ENCODE data around the gene PEA15.

The PEA15 gene

GRCh38 chr1:160214481-160215140 is 9.4 kb downstream of the PEA15 start:
- TF ChIP-seq, protein P1, sequence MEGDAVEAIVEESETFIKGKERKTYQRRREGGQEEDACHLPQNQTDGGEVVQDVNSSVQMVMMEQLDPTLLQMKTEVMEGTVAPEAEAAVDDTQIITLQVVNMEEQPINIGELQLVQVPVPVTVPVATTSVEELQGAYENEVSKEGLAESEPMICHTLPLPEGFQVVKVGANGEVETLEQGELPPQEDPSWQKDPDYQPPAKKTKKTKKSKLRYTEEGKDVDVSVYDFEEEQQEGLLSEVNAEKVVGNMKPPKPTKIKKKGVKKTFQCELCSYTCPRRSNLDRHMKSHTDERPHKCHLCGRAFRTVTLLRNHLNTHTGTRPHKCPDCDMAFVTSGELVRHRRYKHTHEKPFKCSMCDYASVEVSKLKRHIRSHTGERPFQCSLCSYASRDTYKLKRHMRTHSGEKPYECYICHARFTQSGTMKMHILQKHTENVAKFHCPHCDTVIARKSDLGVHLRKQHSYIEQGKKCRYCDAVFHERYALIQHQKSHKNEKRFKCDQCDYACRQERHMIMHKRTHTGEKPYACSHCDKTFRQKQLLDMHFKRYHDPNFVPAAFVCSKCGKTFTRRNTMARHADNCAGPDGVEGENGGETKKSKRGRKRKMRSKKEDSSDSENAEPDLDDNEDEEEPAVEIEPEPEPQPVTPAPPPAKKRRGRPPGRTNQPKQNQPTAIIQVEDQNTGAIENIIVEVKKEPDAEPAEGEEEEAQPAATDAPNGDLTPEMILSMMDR (IDR thresholded peaks at IDR 0.05; ENCODE audit: low read length, missing control alignments) = no peak
- no peak for DNase-seq (ENCODE audit: low read depth)
- no peak overlapping the region for H3K4me3 ChIP-seq (replicated peaks; ENCODE audit: low read depth, low read length)

- TF ChIP-seq, protein P1 (IDR thresholded peaks at IDR 0.05; ENCODE audit: low read length, missing control alignments) = no peak
- no peak for DNase-seq (ENCODE audit: low read depth)
- H3K4me3 ChIP-seq (replicated peaks; ENCODE audit: low read depth, low read length) = no peak overlapping the region
Measured at GRCh38 chr1:160216301-160216700, 11.1 kb downstream of the PEA15 start.

DNA sequence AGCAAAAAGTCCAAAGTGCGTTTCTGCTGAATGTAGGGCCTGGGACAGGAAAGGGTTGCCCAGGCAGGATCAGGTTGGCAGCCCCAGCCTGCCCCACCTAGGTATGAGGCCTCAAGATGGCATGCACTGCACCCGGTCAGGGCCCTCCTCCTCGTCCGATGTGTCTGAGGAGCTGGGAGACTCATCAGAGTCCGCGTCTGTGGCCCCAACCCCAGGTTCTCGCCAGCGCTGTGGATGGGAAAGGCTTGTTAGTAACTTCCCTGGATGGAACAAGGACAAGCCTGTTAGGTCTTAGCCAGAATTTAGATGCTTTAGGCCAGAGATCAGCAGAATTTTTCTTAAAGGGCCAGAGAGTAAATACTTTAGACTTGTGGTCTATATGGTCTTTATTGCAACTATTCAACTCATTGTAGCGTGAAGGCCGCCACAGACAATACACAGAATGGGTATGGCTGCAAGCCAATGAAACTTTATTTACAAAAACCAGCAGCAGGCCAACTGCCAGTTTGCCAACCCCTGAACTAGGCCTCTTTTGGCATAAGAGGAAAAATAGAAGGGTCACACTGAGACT is 12.4 kb downstream of the PEA15 start:
- TF ChIP-seq, protein P1 (IDR thresholded peaks at IDR 0.05; ENCODE audit: low read length, missing control alignments) = no peak
- no peak overlapping the region for H3K4me3 ChIP-seq (replicated peaks; ENCODE audit: low read depth, low read length)

DNA sequence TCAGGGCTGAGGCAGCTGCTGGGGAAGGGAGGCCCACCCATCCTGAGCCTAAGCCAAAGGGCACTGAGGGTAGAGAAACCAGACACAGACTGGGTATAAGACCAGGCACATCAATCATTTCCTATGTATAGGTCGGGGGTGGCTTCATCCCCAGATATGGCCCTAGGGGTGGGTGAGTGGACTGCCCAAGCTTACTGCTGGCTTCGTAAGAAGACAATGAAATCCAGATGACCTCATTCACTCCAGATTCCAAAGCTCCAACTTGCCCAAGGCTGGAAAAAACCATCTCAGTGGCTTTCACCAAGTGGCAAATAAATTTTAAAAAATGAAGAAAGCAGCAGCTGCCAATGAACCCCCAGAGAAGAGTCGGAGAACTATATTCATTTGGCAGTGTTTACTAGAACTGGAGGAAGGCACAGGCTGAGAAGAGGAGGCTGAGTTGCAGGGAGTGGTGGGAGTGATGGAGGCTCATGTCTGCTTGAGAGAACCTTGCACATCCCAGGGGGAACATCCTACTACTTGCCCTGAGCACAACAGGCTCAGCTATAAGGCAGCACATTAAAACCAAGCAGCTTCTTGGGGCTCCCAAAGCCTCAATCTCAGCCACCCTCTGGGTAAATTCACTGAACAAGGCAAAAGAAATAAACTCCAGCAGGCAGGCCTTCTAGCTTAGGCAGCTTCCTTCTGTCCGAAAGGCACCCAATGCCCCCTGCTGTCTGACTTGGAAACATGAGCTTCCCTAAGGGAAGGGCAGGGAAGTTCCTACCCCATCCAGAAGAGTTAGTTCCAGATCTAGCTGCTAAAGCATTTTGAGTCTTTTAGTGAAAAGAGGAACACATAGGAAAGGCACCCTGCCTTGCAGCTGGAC is 14.1 kb downstream of the PEA15 start:
- H3K4me3 ChIP-seq (replicated peaks; ENCODE audit: low read depth, low read length) = no peak overlapping the region
- DNase-seq (ENCODE audit: low read depth) = peak; percentile 80
- TF ChIP-seq, protein P1 (IDR thresholded peaks at IDR 0.05; ENCODE audit: low read length, missing control alignments) = peak; percentile 74

More for the DNA sequence above, 12.4 kb downstream of the PEA15 start:
- DNase-seq (ENCODE audit: low read depth) = peak; percentile 20

GRCh38 chr1:160220301-160220700 is 15.1 kb downstream of the PEA15 start:
- TF ChIP-seq, protein P1 (IDR thresholded peaks at IDR 0.05; ENCODE audit: low read length, missing control alignments) = no peak
- DNase-seq (ENCODE audit: low read depth) = no peak
- H3K4me3 ChIP-seq (replicated peaks; ENCODE audit: low read depth, low read length) = no peak overlapping the region

- no peak overlapping the region for H3K4me3 ChIP-seq (replicated peaks; ENCODE audit: low read depth, low read length)
- DNase-seq (ENCODE audit: low read depth) = peak; percentile 28
- TF ChIP-seq, protein P1 (IDR thresholded peaks at IDR 0.05; ENCODE audit: low read length, missing control alignments) = no peak
Measured at GRCh38 chr1:160221089-160221488, 15.9 kb downstream of the PEA15 start.
